NOMO-1 treated with DMSO at 0.1 percent for 48 hours (cell line): ENCODE data around the gene ZNF460.

Experiments
- DNase-seq: peaks from one replicate; lab custom pipeline; 2025; ENCODE audit not compliant: unreplicated experiment; lab: John Stamatoyannopoulos, UW

The ZNF460 gene

DNA sequence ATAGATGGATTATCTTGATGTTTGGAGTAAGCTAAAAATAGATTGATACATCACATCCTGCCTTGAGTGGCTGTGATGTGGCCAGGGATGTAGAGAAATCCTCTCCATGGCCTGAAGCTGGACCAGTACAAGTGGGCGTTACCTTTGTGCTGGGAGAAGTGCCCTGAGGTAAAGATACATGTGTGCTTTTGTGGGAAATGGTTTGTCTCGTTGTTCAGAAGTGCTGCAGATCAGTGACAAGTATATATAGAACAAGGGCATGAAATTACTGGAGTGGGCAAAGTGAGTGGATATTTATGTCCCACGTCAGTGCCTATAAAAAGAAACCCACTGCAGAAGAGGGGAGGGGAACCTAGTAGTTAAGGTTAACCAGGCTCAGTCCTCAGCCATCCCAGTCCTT lies 58.6 kb downstream of the ZNF460 start:
- no peak for DNase-seq

DNA sequence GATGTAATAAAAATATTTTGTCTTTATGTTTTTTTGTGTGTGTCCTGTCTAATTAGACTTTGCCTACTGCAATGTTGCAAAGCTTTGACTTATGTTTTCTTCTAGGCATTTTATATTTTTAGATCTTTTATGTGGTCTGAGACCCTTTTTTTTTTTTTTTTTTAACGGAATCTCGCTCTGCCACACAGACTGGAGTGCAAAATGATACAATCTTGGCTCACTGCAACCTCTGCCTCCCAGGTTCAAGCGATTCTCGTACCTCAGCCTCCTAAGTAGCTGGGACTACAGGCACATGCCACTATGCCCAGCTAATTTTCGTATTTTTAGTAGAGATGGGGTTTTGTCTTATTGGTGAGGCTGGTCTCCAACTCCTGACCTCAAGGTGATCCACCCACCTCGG lies 62.3 kb downstream of the ZNF460 start:
- no peak for DNase-seq
